ENCODE measurements around the gene NLRP7. TPM values are rescaled to one million over a fixed set of nuclear protein-coding genes. Genes with fewer than 3 reads are reported as not detected.

Gene NLRP7
- total and polyA plus RNA-seq, 3 experiments from 2014 or later = not detected

GRCh38 chr19:54882758-54883157 is 64.6 kb downstream of the NLRP7 start:
- Histone ChIP-seq H3K27me3 (ENCODE audit: insufficient read depth, low read length, poor library complexity, severe bottlenecking) (no peaks in the 10 kb centered on the region), H3K9me3 (ENCODE audit: low read length) (no peaks in the 10 kb centered on the region), H3K36me3 (ENCODE audit: insufficient read depth, low read length) (no peaks in the 10 kb centered on the region), H3K4me3 (ENCODE audit: low read length) (no peak overlapping the region), H3K4me1 (ENCODE audit: insufficient read depth, low read length) (no peaks in the 10 kb centered on the region), H3K27ac (ENCODE audit: low read depth, low read length) (no peak overlapping the region)
- CTCF ChIA-PET = no interaction called here
- DNase-seq = no peak
- peaks cover 17 to 24% of the 10 kb centered on the region in 2 donors for H3K27me3 Mint-ChIP-seq
- H3K4me3 Mint-ChIP-seq = peak overlapping the region in 4 of 7 donors; percentile 54 to 75 (median 66)
- peak overlapping the region in 3 of 8 donors; percentile 54 to 84 (median 82) for H3K27ac Mint-ChIP-seq
- POLR2A ChIA-PET = no interaction called here
- no peaks in the 10 kb centered on the region for H3K36me3 Mint-ChIP-seq
- peaks cover 0 to 2% (median 0%) of the 10 kb centered on the region in 5 donors for H3K9me3 Mint-ChIP-seq
- H3K4me1 Mint-ChIP-seq = peaks cover 0 to 4% (median 0%) of the 10 kb centered on the region in 3 donors

GRCh38 chr19:54881884-54882283 is 65.4 kb downstream of the NLRP7 start:
- H3K4me1 Mint-ChIP-seq = peaks cover 0 to 4% (median 0%) of the 10 kb centered on the region in 3 donors
- CTCF ChIA-PET = no interaction called here
- H3K9me3 Mint-ChIP-seq = peaks cover 0 to 2% (median 0%) of the 10 kb centered on the region in 5 donors
- H3K27me3 Mint-ChIP-seq = peaks cover 17 to 24% of the 10 kb centered on the region in 2 donors
- POLR2A ChIA-PET = no interaction called here
- H3K4me3 ChIP-seq (ENCODE audit: low read length) = no peak overlapping the region
- H3K36me3 Mint-ChIP-seq = no peaks in the 10 kb centered on the region
- H3K36me3 ChIP-seq (ENCODE audit: insufficient read depth, low read length) = no peaks in the 10 kb centered on the region
- H3K9me3 ChIP-seq (ENCODE audit: low read length) = no peaks in the 10 kb centered on the region
- H3K4me3 Mint-ChIP-seq = no peak overlapping the region
- H3K27me3 ChIP-seq (ENCODE audit: insufficient read depth, low read length, poor library complexity, severe bottlenecking) = no peaks in the 10 kb centered on the region
- H3K27ac Mint-ChIP-seq = no peak overlapping the region
- no peak overlapping the region for H3K27ac ChIP-seq (ENCODE audit: low read depth, low read length)
- no peaks in the 10 kb centered on the region for H3K4me1 ChIP-seq (ENCODE audit: insufficient read depth, low read length)
- no peak for DNase-seq

- Mint-ChIP-seq H3K27me3 (peaks cover 10 to 12% of the 10 kb centered on the region in 2 donors), H3K27ac (no peak overlapping the region), H3K4me3 (no peak overlapping the region), H3K9me3 (peaks cover 0 to under 1% (median 0%) of the 10 kb centered on the region in 5 donors), H3K4me1 (no peaks in the 10 kb centered on the region), H3K36me3 (no peaks in the 10 kb centered on the region)
- CTCF ChIA-PET = no interaction called here
- Histone ChIP-seq H3K27me3 (ENCODE audit: insufficient read depth, low read length, poor library complexity, severe bottlenecking) (no peaks in the 10 kb centered on the region), H3K4me1 (ENCODE audit: insufficient read depth, low read length) (no peaks in the 10 kb centered on the region), H3K36me3 (ENCODE audit: insufficient read depth, low read length) (no peaks in the 10 kb centered on the region), H3K4me3 (ENCODE audit: low read length) (no peak overlapping the region), H3K27ac (ENCODE audit: low read depth, low read length) (no peak overlapping the region), H3K9me3 (ENCODE audit: low read length) (no peaks in the 10 kb centered on the region)
- no peak for DNase-seq
- POLR2A ChIA-PET = no interaction called here
Measured at GRCh38 chr19:54877471-54877870, 69.9 kb downstream of the NLRP7 start.

- H3K27ac Mint-ChIP-seq = no peak overlapping the region
- no peaks in the 10 kb centered on the region for H3K36me3 Mint-ChIP-seq
- ChIA-PET POLR2A (no interaction called here), CTCF (no interaction called here)
- no peaks in the 10 kb centered on the region for H3K9me3 Mint-ChIP-seq
- Histone ChIP-seq H3K36me3 (ENCODE audit: insufficient read depth, low read length) (no peaks in the 10 kb centered on the region), H3K27me3 (ENCODE audit: insufficient read depth, low read length, poor library complexity, severe bottlenecking) (no peaks in the 10 kb centered on the region), H3K9me3 (ENCODE audit: low read length) (no peaks in the 10 kb centered on the region), H3K4me3 (ENCODE audit: low read length) (no peak overlapping the region), H3K4me1 (ENCODE audit: insufficient read depth, low read length) (no peaks in the 10 kb centered on the region), H3K27ac (ENCODE audit: low read depth, low read length) (no peak overlapping the region)
- no peak overlapping the region for H3K4me3 Mint-ChIP-seq
- H3K4me1 Mint-ChIP-seq = no peaks in the 10 kb centered on the region
- H3K27me3 Mint-ChIP-seq = peaks cover 4 to 16% of the 10 kb centered on the region in 2 donors
- DNase-seq = no peak
Measured at GRCh38 chr19:54875506-54875905, 71.8 kb downstream of the NLRP7 start.

- H3K4me3 ChIP-seq (ENCODE audit: low read length) = no peak within 1 kb of the TSS
Measured at GRCh38 chr19:54873990-54874389, 73.3 kb downstream of the NLRP7 start, which contains the start of gene FCAR. TSS of gene FCAR (plus strand) at chr19:54874235. CDS start at chr19:54874290, 55 bp downstream.

More at GRCh38 chr19:54873990-54874389, 73.3 kb downstream of the NLRP7 start, which contains the start of gene FCAR:
- Histone ChIP-seq H3K4me1 (ENCODE audit: insufficient read depth, low read length) (no peaks in the 10 kb centered on the region), H3K27me3 (ENCODE audit: insufficient read depth, low read length, poor library complexity, severe bottlenecking) (no peaks in the 10 kb centered on the region), H3K27ac (ENCODE audit: low read depth, low read length) (no peak within 1 kb of the TSS), H3K9me3 (ENCODE audit: low read length) (no peaks in the 10 kb centered on the region), H3K36me3 (ENCODE audit: insufficient read depth, low read length) (no peaks in the 10 kb centered on the region)
- no peaks in the 10 kb centered on the region for H3K4me1 Mint-ChIP-seq
- no peak within 1 kb of the TSS for H3K4me3 Mint-ChIP-seq
- CTCF ChIA-PET = no interaction called here
- DNase-seq = no peak
- peaks cover under 1 to 9% of the 10 kb centered on the region in 2 donors for H3K27me3 Mint-ChIP-seq
- no peak within 1 kb of the TSS for H3K27ac Mint-ChIP-seq
- POLR2A ChIA-PET = no interaction called here
- H3K36me3 Mint-ChIP-seq = no peaks in the 10 kb centered on the region
- no peaks in the 10 kb centered on the region for H3K9me3 Mint-ChIP-seq

Other genes with a start within 250 kb of the NLRP7 start
- gene KIR3DL3, start 223.1 kb downstream of the NLRP7 start, total RNA-seq = not detected
- gene KIR3DL3, start 223.1 kb downstream of the NLRP7 start, polyA plus RNA-seq = 0.63 TPM
- under 1 TPM in 1 of 2 experiments, not detected in 1; 0.29 TPM for gene KIR2DL3, start 209.0 kb downstream of the NLRP7 start, total RNA-seq
- 5.2 TPM for gene KIR2DL3, start 209.0 kb downstream of the NLRP7 start, polyA plus RNA-seq
- under 1 TPM in 1 of 2 experiments, not detected in 1; 0.13 TPM for gene KIR2DL1, start 177.7 kb downstream of the NLRP7 start, total RNA-seq
- 3.1 TPM for gene KIR2DL1, start 177.7 kb downstream of the NLRP7 start, polyA plus RNA-seq
- not detected for gene KIR2DL4, start 143.9 kb downstream of the NLRP7 start, total RNA-seq
- 0.79 TPM for gene KIR2DL4, start 143.9 kb downstream of the NLRP7 start, polyA plus RNA-seq
- gene KIR3DL1, start 131.1 kb downstream of the NLRP7 start, total RNA-seq = under 1 TPM; 0.11 to 0.28 TPM
- gene KIR3DL1, start 131.1 kb downstream of the NLRP7 start, polyA plus RNA-seq = 11.9 TPM
- not detected for gene KIR2DS4, start 114.9 kb downstream of the NLRP7 start, total RNA-seq
- gene KIR2DS4, start 114.9 kb downstream of the NLRP7 start, polyA plus RNA-seq = 14.5 TPM
- under 1 TPM; 0.27 to 0.28 TPM for gene KIR3DL2, start 97.1 kb downstream of the NLRP7 start, total RNA-seq
- 16.8 TPM for gene KIR3DL2, start 97.1 kb downstream of the NLRP7 start, polyA plus RNA-seq
- not detected for gene FCAR, start 73.3 kb downstream of the NLRP7 start, total RNA-seq
- not detected for gene FCAR, start 73.3 kb downstream of the NLRP7 start, polyA plus RNA-seq
- under 1 TPM in 1 of 2 experiments, not detected in 1; 0.31 TPM for gene NCR1, start 41.4 kb downstream of the NLRP7 start, total RNA-seq
- gene NCR1, start 41.4 kb downstream of the NLRP7 start, polyA plus RNA-seq = 2.8 TPM
- 10 to 100 TPM; 10.2 to 12.7 TPM for gene NLRP2, start 18.8 kb upstream of the NLRP7 start, total RNA-seq
- 5.6 TPM for gene NLRP2, start 18.8 kb upstream of the NLRP7 start, polyA plus RNA-seq
- gene GP6, start 90.7 kb upstream of the NLRP7 start, total RNA-seq = not detected
- 0.21 TPM for gene GP6, start 90.7 kb upstream of the NLRP7 start, polyA plus RNA-seq
- gene RDH13, start 115.6 kb upstream of the NLRP7 start, total RNA-seq = 10 to 100 TPM; 21.4 to 22.2 TPM
- gene RDH13, start 115.6 kb upstream of the NLRP7 start, polyA plus RNA-seq = 15.8 TPM
- gene EPS8L1, start 128.3 kb upstream of the NLRP7 start, total RNA-seq = under 1 TPM; 0.27 to 0.74 TPM
- 0.28 TPM for gene EPS8L1, start 128.3 kb upstream of the NLRP7 start, polyA plus RNA-seq
- 10 to 100 TPM; 95.4 to 98.3 TPM for gene PPP1R12C, start 170.1 kb upstream of the NLRP7 start, total RNA-seq
- 7.7 TPM for gene PPP1R12C, start 170.1 kb upstream of the NLRP7 start, polyA plus RNA-seq
- not detected for gene TNNT1, start 201.7 kb upstream of the NLRP7 start, total RNA-seq
- not detected for gene TNNT1, start 201.7 kb upstream of the NLRP7 start, polyA plus RNA-seq
- not detected for gene TNNI3, start 210.2 kb upstream of the NLRP7 start, total RNA-seq
- gene TNNI3, start 210.2 kb upstream of the NLRP7 start, polyA plus RNA-seq = not detected
- under 1 TPM in 1 of 2 experiments, not detected in 1; 0.27 TPM for gene DNAAF3, start 219.1 kb upstream of the NLRP7 start, total RNA-seq
- gene DNAAF3, start 219.1 kb upstream of the NLRP7 start, polyA plus RNA-seq = not detected
- not detected for gene SYT5, start 232.8 kb upstream of the NLRP7 start, total RNA-seq
- 0.37 TPM for gene SYT5, start 232.8 kb upstream of the NLRP7 start, polyA plus RNA-seq

Measured in CD8-positive, alpha-beta memory T cell (primary cell).